ENCODE results near the gene CACYBP.

DNA sequence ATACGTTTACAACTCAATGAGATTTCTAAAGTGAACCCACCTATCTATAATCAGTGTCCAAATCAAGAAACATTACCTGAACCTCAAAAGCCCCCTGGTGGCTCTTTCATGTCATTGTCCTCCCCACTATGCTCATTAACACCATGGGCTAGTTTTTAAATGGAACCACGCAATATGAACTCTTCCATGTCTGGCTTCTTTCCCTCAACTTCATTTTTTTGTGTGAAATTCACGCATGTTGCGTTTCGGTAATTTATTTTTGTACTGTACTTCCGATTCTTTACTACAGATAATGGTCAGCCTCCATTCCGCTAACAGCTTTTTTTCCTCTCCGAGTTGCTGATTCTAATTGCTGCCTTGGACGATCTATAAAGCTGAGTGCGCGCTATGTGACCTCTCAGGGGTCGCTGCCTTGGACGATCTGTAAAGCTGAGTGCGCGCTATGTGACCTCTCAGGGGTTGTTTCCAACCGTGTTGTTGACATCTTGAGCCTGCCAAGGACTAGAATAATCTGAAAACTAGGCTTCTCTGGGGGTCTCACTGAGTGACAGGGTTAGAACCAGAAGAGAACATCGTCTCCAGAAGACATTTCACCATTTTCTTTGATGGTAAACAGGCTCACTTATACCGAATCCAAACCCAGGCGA is 1.1 kb upstream of the CACYBP start:
- TF ChIP-seq, protein P1, sequence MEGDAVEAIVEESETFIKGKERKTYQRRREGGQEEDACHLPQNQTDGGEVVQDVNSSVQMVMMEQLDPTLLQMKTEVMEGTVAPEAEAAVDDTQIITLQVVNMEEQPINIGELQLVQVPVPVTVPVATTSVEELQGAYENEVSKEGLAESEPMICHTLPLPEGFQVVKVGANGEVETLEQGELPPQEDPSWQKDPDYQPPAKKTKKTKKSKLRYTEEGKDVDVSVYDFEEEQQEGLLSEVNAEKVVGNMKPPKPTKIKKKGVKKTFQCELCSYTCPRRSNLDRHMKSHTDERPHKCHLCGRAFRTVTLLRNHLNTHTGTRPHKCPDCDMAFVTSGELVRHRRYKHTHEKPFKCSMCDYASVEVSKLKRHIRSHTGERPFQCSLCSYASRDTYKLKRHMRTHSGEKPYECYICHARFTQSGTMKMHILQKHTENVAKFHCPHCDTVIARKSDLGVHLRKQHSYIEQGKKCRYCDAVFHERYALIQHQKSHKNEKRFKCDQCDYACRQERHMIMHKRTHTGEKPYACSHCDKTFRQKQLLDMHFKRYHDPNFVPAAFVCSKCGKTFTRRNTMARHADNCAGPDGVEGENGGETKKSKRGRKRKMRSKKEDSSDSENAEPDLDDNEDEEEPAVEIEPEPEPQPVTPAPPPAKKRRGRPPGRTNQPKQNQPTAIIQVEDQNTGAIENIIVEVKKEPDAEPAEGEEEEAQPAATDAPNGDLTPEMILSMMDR (conservative IDR thresholded peaks at IDR 0.05), result peak; percentile 89
- no peak for TF ChIP-seq ZFX (IDR thresholded peaks at IDR 0.05)

Measured in C4-2B (cell line).